K562 (cell line): Measurements from ENCODE around the gene PNKD. TPM values are rescaled to one million over a fixed set of nuclear protein-coding genes. Genes with fewer than 3 reads are reported as not detected.

ENCODE experiments used
- ATAC-seq: fragments of 200-7000 bp; cut with Tn5 transposase; 3 replicates; pipeline ENCODE4 v1.9.1; 2020; ENCODE audit warnings: moderate library complexity
- BruUV-seq: library from RNA; stranded (reverse); fragments of 400-500 nt; replicated peaks from 2 replicates; lab custom pipeline; 2021; lab: Mats Ljungman, UMichigan
- CTCF ChIA-PET: fragments of 300-600 bp; formaldehyde crosslinking; extraction: SDS; loops from one replicate; lab custom pipeline; 2021; ENCODE audit warnings: low intra/inter-chr PET ratio; lab: Yijun Ruan, JAX
- POLR2A ChIA-PET: fragments of 300-600, 350-650 bp; sonication (Branson Sonifier 250); formaldehyde crosslinking; extraction: SDS; loops from one replicate; lab custom pipeline; 2021; ENCODE audit warnings: antibody characterized with exemption, inconsistent platforms; lab: Yijun Ruan, JAX
- DNase-seq, 4 experiments: peaks; one replicate each; pipeline versions ENCODE4 v3.0.0 to v3.0.0-alpha.2; 2011 to 2018; ENCODE audit warnings: low spot score in 3 of 4, mixed read lengths in 3 of 4; ENCODE audit errors: extremely low read depth in 1 of 4
- FAIRE-seq: peaks from 2 replicates; lab custom pipeline; 2011; peaks lifted over from hg19 to GRCh38; lab: Jason Lieb, UNC
- H2AFZ ChIP-seq: 2 replicates; pipeline ENCODE4 v1.6.0; 2011; ENCODE audit warnings: low read depth, low read length, control low read depth, inconsistent platforms
- H3K27ac ChIP-seq: fragments of 200-600 bp; 3 replicates; pipeline ENCODE4 v1.8.0; 2011; ENCODE audit warnings: low read depth, mild to moderate bottlenecking, control low read depth, inconsistent platforms, low read length, moderate library complexity, mixed read lengths; ENCODE audit errors: extremely low read depth
- H3K27me3 ChIP-seq, 2 experiments: fragments of 300-600 bp in 1 of 2; 2 replicates in 1 of 2; 3 replicates in 1 of 2; pipeline versions ENCODE4 v1.6.0 to v1.8.0; 2011; ENCODE audit warnings: inconsistent platforms in 2 of 2, low read length in 2 of 2, mild to moderate bottlenecking in 1 of 2, mixed read lengths in 1 of 2, moderate library complexity in 1 of 2; ENCODE audit not compliant: control insufficient read depth in 2 of 2, insufficient read depth in 2 of 2
- H3K36me3 ChIP-seq: fragments of 300-600 bp; 3 replicates; pipeline ENCODE4 v1.8.0; 2011; ENCODE audit warnings: mild to moderate bottlenecking, low read length, inconsistent platforms; ENCODE audit not compliant: control insufficient read depth, insufficient read depth
- H3K4me1 ChIP-seq, 2 experiments: fragments of 200-600 bp in 1 of 2; replicated peaks in 1 of 2; 2 replicates in 1 of 2; 3 replicates in 1 of 2; pipeline versions ENCODE4 v1.5.1 to v1.8.0; 2011; ENCODE audit warnings: inconsistent platforms in 2 of 2, low read length in 2 of 2, mild to moderate bottlenecking in 1 of 2, mixed read lengths in 1 of 2, moderate library complexity in 1 of 2; ENCODE audit not compliant: control insufficient read depth in 2 of 2, insufficient read depth in 2 of 2
- H3K4me2 ChIP-seq: 2 replicates; pipeline ENCODE4 v1.6.1; 2011; ENCODE audit warnings: low read length, control low read depth, inconsistent platforms, mixed read lengths; ENCODE audit not compliant: insufficient read depth
- H3K4me3 ChIP-seq: fragments of 200-600 bp; sonication (generic), shearing (Covaris generic); 2 replicates; pipeline ENCODE4 v1.5.1; 2016; ENCODE audit warnings: control low read depth, inconsistent platforms
- H3K79me2 ChIP-seq: fragments of 200-600 bp; 3 replicates; pipeline ENCODE4 v1.8.0; 2011; ENCODE audit warnings: low read length, inconsistent platforms; ENCODE audit not compliant: control insufficient read depth, insufficient read depth
- H3K9ac ChIP-seq, 2 experiments: 2 replicates each; pipeline versions ENCODE4 v1.6.0 to v1.6.1; 2011; ENCODE audit warnings: low read depth in 2 of 2, low read length in 2 of 2, control low read depth in 1 of 2, inconsistent platforms in 1 of 2, mild to moderate bottlenecking in 1 of 2, mixed read lengths in 1 of 2; ENCODE audit not compliant: insufficient read depth in 1 of 2
- H3K9me1 ChIP-seq: one replicate; pipeline ENCODE4 v1.6.0; 2011; ENCODE audit warnings: inconsistent platforms, mild to moderate bottlenecking, low read length, moderate library complexity; ENCODE audit not compliant: control insufficient read depth, insufficient read depth
- H3K9me3 ChIP-seq: replicated peaks from 2 replicates; pipeline ENCODE4 v1.5.1; 2011; ENCODE audit warnings: low read depth, low read length, inconsistent platforms; ENCODE audit not compliant: control insufficient read depth, insufficient read depth
- H4K20me1 ChIP-seq: replicated peaks from 2 replicates; pipeline ENCODE4 v1.6.1; 2011; ENCODE audit warnings: low read length, inconsistent platforms, mixed read lengths; ENCODE audit not compliant: control insufficient read depth, insufficient read depth
- ARID2 ChIP-seq: fragments of 450-650 bp; IDR thresholded peaks from 2 replicates; pipeline ENCODE4 v1.6.1; 2017; ENCODE audit warnings: antibody characterized with exemption, mild to moderate bottlenecking
- E4F1 ChIP-seq: fragments of 250-450 bp; sonication (Bioruptor Pico); IDR thresholded peaks from 2 replicates; pipeline ENCODE4 v1.5.0; 2021; ENCODE audit warnings: mild to moderate bottlenecking, borderline replicate concordance
- GTF2F1 ChIP-seq: IDR thresholded peaks from 2 replicates; pipeline ENCODE4 v1.6.1; 2011; ENCODE audit warnings: low read depth, low read length, improper control_type of control experiment
- JUNB ChIP-seq: fragments of 450-650 bp; formaldehyde crosslinking; conservative IDR thresholded peaks from 2 replicates; pipeline ENCODE4 v1.4.0; 2020; ENCODE audit warnings: mild to moderate bottlenecking
- NFE2 ChIP-seq: IDR thresholded peaks from 2 replicates; pipeline ENCODE4 v1.6.1; 2014; ENCODE audit warnings: antibody characterized with exemption, low read depth
- PHB2 ChIP-seq: fragments of 450-650 bp; IDR thresholded peaks from 2 replicates; pipeline ENCODE4 v1.6.1; 2017; ENCODE audit warnings: low read depth
- POU5F1 ChIP-seq: fragments of 150-350 bp; IDR thresholded peaks from 2 replicates; pipeline ENCODE4 v1.6.1; 2014; ENCODE audit warnings: borderline replicate concordance, low read length, low read depth, mild to moderate bottlenecking; ENCODE audit not compliant: partially characterized antibody
- RBM17 ChIP-seq: fragments of 200-400 bp; formaldehyde crosslinking; IDR thresholded peaks from 2 replicates; pipeline ENCODE4 v1.6.1; 2017; ENCODE audit warnings: low read depth, mild to moderate bottlenecking, low read length, borderline replicate concordance
- USF1 ChIP-seq: sonication (generic); formaldehyde crosslinking; IDR thresholded peaks from 2 replicates; pipeline ENCODE4 v1.9.0; 2022; ENCODE audit warnings: mild to moderate bottlenecking, missing genetic modification reagents
- ZBED1 ChIP-seq: IDR thresholded peaks from 2 replicates; pipeline ENCODE4 v1.6.1; 2014
- ZNF589 ChIP-seq: fragments of 200-800 bp; sonication (Bioruptor generic); IDR thresholded peaks from 2 replicates; pipeline ENCODE4 v1.6.1; 2016; ENCODE audit warnings: low read depth, missing genetic modification characterization, missing compliant biosample characterization
- ZZZ3 ChIP-seq: fragments of 450-650 bp; IDR thresholded peaks from 2 replicates; pipeline ENCODE4 v1.6.1; 2016; ENCODE audit warnings: antibody characterized with exemption, mild to moderate bottlenecking, moderate library complexity
- WGBS: fragments of 100-300 bp; shearing (Covaris generic); methylation state at CpG from one replicate; pipeline ENCODE4 v1.1.6; 2016; ENCODE audit warnings: low coverage, mixed read lengths; ENCODE audit not compliant: insufficient coverage; ENCODE audit errors: missing lambda C conversion rate; 5-methylcytosine and 5-hydroxymethylcytosine counted together
- in situ Hi-C: fragments of 300-500 bp; cut with MboI; formaldehyde crosslinking; loops from 4 replicates; pipeline ENCODE4 v1.15.0; 2018; ENCODE audit warnings: inconsistent platforms, mixed read lengths
- intact Hi-C: fragments of 100-400 bp; cut with micrococcal nuclease; formaldehyde crosslinking; loops from 2 replicates; pipeline ENCODE4 v1.14.2; 2022
- polyA plus RNA-seq, 8 experiments: library from polyadenylated mRNA; depleted of rRNA in 4 of 8; stranded (reverse) in 5 of 8; unstranded in 3 of 8; fragments of >200 nt; fragmentation: Nextera tagmentation in 2 of 8; fragmentation: Illumina TruSeq in 1 of 8; extraction: Ambion mirVana in 2 of 8; extraction: Trizol in 1 of 8; gene quantifications; 2 replicates each; pipeline versions ENCODE4 v1.2.1 to v1.2.3, GENCODE V29; 2011 to 2014; ENCODE audit warnings: inconsistent platforms in 1 of 8, missing spikeins in 1 of 8
- total RNA-seq, 7 experiments: library from RNA; depleted of rRNA in 6 of 7; stranded (reverse); fragments of >200 nt in 6 of 7; fragmentation: Illumina TruSeq in 2 of 7; extraction: Trizol in 2 of 7; gene quantifications; 2 replicates each; pipeline versions ENCODE4 v1.2.1 to v1.2.3, GENCODE V29; 2011 to 2021; ENCODE audit warnings: low replicate concordance in 1 of 7

PNKD gene
- total and polyA plus RNA-seq, 9 of the 15 experiments (the other 6 are each of a cell fraction or from before 2014, with no cell fraction given): 26.0 to 105 (median 60.1) TPM

GRCh38 chr2:218265626-218266025 lies 4.7 kb upstream of the PNKD start:
- WGBS: 92% methylated on average over 5 of the region's 8 CpGs
- Histone ChIP-seq H3K4me2 (no peak overlapping the region), H3K27ac (no peak overlapping the region), H4K20me1 (0 out of 2 replicates have a peak, but pooled peaks cover 3% of the 10 kb centered on the region), H3K27me3 (no peaks in the 10 kb centered on the region), H2AFZ (no peak overlapping the region), H3K79me2 (peaks cover 14% of the 10 kb centered on the region), H3K36me3 (peaks cover 39% of the 10 kb centered on the region; the same call in 2 of the 3 replicates), H3K4me3 (no peak overlapping the region), H3K9me3 (no peaks in the 10 kb centered on the region), H3K9ac (no peak overlapping the region; a peak in 1 of 4 replicates), H3K4me1 (peaks cover 4 to 18% of the 10 kb centered on the region in 2 experiments; a peak in 3 of 5 replicates), H3K9me1 (no peaks in the 10 kb centered on the region)
- intact Hi-C loops (no loop called here), in situ Hi-C loops (no loop called here)
- no TSS peak for BruUV-seq
- ATAC-seq: no peak
- no peak for DNase-seq
- ChIA-PET POLR2A (interaction anchor here (0.6 kb wide), 3 partner anchors 8 to 130 kb away, joined by 3 read pairs; no protein-coding TSS in a partner anchor), CTCF (no interaction called here)
- no peak for FAIRE-seq
- no peak for TF ChIP-seq PHB2
- TF ChIP-seq GTF2F1: no peak
- no peak for TF ChIP-seq ARID2
- TF ChIP-seq JUNB (CRISPR knock-in tag): no peak
- no peak for TF ChIP-seq USF1 (CRISPR knock-in tag)
- TF ChIP-seq ZBED1: no peak
- no peak for TF ChIP-seq POU5F1
- no peak for TF ChIP-seq NFE2
- TF ChIP-seq ZNF589 (CRISPR knock-in tag): no peak
- TF ChIP-seq ZZZ3: no peak
- TF ChIP-seq RBM17: no peak
- TF ChIP-seq E4F1 (CRISPR knock-in tag): no peak
